ENCODE data around the gene LRRC71.
"Not testable (repeated sequence)": the region's sequence is repeated elsewhere in the genome, so short reads cannot be mapped to it uniquely, and the experiment has no call there.

Gene LRRC71

DNA sequence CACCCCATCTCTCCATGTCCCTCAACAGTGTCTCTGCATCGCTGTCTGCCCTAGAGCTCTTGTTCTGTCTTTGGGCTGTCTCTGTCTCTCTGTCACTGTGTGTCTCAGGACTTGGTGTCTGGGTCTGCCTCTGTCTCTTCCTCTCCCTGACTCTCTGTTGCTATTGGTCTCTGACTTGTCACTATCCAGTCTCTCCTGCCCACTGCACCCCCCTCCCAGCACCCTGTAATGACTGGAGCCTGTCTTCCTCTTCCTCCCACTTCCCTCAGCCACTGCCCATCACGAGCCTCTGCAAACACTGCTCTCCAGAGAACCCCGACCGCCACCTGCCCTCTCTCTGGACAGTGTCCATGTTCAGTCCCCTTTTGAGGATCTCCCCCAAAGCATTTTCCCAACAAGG is 14.8 kb upstream of the LRRC71 start:
- no peak for DNase-seq

DNA sequence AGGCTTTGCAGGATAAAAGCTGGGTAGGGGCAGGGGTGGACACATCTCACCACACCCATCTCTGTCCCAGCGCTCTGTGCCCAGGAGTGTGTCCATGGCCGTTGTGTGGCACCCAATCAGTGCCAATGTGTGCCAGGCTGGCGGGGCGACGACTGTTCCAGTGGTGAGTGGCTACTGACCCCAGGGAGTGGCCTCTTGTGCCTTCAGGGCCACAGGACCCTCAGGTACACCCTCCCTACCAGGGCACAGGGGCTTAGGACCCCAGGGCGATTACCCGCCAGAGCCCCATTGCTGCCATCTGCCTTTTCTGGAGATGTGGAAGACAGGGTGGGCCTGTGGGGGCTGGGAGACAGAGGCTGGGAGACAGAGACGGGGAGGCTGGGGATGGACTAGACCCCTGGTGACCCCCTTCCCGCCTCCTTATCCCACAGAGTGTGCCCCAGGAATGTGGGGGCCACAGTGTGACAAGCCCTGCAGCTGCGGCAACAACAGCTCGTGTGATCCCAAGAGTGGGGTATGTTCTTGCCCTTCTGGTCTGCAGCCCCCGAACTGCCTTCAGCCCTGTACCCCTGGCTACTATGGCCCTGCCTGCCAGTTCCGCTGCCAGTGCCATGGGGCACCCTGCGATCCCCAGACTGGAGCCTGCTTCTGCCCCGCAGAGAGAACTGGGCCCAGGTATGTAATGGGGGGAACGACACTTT is 14.1 kb upstream of the LRRC71 start:
- no peak for DNase-seq

DNA sequence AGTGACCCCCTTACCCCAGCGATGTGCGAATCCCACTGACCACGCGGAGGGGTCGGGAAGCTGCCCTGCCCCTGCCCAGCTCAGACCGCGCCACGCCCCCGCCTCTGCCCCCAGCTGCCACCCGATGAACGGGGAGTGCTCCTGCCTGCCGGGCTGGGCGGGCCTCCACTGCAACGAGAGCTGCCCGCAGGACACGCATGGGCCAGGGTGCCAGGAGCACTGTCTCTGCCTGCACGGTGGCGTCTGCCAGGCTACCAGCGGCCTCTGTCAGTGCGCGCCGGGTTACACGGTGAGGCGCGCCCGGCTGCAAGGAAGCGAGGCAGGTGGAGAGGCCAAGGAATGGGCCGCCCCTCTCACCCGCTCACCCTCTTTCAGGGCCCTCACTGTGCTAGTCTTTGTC is 11.9 kb upstream of the LRRC71 start:
- DNase-seq = no peak

DNA sequence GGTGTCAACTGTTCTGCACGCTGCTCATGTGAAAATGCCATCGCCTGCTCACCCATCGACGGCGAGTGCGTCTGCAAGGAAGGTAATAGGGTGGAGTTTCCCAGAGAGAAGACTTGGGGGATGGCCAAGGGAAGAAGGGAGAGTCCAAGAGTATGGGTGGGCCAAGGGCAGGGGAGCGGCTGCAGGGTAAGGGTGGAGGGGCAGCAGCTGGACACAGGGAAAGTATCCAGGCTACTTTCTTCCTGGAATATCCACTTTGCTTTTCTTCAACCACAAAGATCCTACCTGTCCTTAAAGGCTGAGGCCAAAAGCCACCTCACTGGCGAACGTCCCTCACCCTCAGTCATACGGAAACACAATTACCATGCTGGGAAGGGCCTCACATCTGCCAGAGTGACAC is 11.5 kb upstream of the LRRC71 start:
- DNase-seq = no peak

DNA sequence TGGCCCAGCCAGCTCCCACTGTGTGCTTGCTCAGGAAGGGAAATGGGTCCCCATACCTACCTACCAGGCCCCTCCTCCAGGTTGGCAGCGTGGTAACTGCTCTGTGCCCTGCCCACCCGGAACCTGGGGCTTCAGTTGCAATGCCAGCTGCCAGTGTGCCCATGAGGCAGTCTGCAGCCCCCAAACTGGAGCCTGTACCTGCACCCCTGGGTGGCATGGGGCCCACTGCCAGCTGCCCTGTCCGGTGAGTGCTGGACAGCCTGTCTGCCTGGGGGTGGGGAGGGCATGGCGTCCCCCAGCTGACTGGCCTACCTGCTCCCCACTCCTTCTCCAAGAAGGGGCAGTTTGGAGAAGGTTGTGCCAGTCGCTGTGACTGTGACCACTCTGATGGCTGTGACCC is 10.8 kb upstream of the LRRC71 start:
- DNase-seq = no peak

DNA sequence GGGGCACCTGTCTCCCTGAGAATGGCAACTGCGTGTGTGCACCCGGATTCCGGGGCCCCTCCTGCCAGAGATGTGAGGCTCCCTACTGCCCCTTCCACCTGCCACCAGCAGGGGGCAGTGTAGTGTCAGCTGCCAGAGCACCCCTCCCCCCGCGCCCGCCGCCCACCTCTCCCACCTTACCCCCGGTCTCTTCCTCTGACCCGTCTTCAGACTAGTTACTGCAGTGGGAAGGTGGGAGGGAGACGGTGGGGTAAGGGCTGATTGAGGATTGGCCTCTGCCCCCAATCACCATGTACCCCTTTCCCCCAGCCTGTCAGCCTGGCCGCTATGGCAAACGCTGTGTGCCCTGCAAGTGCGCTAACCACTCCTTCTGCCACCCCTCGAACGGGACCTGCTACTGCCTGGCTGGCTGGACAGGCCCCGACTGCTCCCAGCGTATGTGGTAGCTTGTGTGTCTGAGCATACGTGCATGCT is 10.1 kb upstream of the LRRC71 start:
- no peak for DNase-seq

DNA sequence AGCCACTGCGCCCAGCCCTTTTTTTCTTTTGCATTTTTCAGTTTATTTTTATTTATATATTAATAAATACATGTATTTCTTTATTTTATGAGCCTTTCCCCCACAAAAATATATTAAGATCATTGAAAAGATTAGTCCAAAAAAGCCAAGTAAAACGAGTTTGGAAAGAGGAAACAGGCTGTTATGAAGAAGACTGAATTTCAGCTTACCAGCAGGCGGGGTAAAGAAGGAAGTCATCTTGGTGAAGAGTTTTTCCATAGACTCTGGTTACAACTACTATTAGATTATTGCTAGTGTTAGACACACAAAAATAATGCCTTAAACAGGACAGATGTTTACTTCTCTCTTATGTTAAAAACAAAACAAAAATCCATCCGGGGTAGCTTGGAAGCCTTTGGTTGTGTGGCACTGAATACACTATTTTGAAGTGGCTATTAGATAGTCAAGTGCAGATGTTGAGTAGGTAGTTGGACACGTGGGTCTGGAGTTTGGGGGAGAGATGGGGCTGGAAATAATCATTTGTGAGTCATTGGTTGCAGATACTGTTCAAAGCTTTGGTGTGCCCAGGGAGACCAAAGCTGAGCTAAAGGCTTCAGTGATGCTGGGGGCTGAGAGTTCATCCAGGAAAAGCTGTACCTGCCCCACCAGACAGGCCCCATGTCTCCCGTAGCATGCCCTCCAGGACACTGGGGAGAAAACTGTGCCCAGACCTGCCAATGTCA is 8.7 kb upstream of the LRRC71 start:
- peak; percentile 84 for DNase-seq

DNA sequence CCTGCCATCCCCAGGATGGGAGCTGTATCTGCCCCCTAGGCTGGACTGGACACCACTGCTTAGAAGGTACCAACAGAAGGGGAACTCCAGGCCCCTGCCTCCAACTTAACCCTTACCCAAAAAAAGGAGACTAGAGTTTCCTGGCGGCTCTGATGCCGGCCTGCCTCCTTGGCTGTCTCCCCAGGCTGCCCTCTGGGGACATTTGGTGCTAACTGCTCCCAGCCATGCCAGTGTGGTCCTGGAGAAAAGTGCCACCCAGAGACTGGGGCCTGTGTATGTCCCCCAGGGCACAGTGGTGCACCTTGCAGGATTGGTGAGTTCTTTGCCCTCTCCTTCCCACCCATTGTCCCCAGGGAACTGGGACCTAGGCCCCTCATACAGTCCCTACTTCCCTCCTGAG is 8.1 kb upstream of the LRRC71 start:
- no peak for DNase-seq

DNA sequence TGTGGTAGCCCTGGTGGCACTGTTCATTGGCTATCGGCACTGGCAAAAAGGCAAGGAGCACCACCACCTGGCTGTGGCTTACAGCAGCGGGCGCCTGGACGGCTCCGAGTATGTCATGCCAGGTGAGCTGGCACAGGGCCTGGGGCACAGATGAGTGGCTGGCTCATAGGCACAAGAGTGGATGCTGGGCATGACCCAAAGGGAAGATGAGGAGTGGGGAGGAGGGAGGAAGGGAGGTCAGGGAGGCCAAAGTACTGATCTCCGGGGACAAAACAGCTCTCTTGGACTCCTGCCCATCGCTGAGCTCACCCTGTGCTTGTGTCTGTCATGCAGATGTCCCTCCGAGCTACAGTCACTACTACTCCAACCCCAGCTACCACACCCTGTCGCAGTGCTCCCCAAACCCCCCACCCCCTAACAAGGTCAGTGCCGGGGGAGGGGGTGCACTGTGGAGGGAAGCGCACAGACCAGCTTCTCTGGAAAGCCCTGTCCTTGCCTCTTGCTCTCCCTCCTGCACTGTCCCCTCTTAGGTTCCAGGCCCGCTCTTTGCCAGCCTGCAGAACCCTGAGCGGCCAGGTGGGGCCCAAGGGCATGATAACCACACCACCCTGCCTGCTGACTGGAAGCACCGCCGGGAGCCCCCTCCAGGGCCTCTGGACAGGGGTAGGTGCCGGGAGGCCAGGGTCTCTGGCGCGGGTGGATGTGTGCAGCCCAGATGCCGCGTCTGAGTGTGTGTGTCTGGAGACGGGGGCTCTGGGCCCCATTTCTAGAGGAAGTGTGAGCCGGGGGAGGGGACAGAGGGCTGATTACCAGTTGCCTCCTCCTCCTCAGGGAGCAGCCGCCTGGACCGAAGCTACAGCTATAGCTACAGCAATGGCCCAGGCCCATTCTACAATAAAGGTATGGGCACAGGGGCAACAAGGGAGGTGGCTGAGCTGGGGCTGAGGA is 7.3 kb upstream of the LRRC71 start:
- DNase-seq = peak; percentile 82

DNA sequence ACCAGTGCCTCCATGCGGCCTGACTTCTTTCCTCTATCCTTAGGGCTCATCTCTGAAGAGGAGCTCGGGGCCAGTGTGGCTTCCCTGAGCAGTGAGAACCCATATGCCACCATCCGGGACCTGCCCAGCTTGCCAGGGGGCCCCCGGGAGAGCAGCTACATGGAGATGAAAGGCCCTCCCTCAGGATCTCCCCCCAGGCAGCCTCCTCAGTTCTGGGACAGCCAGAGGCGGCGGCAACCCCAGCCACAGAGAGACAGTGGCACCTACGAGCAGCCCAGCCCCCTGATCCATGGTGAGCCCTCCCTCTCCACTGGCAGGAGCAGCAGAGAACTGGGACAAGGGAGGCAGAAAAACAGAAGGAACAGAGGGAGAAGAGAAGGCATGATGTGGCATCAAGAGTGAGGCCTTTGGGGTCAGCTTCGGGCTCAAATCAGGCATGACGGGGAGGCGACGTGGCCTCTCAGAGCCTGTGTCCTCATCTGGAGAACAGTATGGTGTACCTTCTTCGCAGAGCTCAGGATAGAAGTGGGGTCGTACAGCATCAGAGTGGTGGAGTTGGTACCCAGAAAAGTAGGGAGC is 6.5 kb upstream of the LRRC71 start:
- no peak for DNase-seq

DNA sequence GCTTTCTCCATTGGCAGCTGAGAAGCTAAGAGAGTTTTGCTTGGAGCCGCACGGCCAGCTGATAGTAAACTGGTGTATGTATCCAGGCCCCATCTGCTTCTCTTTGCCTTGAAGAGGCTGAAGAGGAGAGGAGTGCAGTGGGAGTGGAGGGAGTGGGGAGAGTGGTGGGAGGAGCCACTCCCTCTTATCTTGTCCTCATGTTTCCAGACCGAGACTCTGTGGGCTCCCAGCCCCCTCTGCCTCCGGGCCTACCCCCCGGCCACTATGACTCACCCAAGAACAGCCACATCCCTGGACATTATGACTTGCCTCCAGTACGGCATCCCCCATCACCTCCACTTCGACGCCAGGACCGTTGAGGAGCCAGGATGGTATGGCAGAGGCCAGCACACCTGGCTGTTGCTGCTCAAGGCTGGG is 6.0 kb upstream of the LRRC71 start:
- DNase-seq = no peak

DNA sequence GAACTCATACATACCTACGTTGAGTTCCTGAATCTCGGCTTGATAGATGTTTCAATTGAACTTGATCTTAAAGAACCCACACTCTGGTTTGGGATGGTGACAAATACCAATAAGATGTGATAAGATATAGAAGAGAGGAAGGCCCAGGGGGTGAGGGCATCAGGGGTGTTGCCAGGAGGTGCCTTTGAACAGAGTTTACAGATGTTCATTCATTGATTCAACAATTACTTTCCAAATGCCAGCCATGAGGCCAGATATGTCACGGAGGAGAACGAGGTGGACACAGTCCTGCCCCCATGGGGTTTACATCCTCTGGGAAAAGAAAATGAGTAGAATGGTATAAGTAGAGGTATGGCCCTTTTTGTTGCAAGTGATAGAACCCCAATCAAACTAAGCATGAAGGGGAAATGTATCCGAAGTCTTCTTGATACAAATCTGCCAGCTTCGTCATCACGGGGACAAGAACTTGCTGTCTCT is 659 bp downstream of the LRRC71 start:
- no peak for DNase-seq

DNA sequence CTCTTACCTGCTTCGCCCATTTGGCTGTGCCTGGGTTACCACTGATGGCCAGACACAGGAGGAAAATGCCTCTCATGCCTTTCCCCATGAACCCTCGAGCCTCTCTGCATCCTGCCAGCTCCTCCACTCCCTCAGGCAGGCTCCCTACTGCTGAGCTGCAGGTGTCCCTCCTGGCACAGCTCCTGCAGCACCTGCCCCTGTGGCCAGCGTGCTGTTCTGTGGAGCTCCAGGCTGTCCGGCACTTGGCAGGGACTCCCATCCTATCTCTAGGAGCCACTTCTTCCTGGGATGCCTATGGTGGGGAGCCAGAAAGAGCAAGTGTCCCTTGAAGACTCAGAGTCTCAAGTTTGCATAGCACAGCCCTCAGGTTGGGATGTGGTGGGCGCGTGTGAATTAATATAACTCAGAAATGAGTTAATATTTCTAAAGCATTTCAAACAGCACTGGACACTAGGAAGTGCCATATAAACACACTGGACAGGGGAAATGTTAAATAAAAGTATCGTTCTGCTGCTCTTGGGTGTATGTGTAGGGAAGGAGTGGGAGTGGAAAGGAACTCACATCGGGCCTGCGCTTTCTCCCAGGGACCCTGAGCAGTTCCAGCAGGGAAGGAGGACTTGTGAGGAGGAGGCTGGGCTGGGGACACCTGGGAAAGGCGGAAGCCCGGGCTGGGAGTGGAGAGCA is 2.7 kb downstream of the LRRC71 start:
- peak; percentile 47 for DNase-seq

DNA sequence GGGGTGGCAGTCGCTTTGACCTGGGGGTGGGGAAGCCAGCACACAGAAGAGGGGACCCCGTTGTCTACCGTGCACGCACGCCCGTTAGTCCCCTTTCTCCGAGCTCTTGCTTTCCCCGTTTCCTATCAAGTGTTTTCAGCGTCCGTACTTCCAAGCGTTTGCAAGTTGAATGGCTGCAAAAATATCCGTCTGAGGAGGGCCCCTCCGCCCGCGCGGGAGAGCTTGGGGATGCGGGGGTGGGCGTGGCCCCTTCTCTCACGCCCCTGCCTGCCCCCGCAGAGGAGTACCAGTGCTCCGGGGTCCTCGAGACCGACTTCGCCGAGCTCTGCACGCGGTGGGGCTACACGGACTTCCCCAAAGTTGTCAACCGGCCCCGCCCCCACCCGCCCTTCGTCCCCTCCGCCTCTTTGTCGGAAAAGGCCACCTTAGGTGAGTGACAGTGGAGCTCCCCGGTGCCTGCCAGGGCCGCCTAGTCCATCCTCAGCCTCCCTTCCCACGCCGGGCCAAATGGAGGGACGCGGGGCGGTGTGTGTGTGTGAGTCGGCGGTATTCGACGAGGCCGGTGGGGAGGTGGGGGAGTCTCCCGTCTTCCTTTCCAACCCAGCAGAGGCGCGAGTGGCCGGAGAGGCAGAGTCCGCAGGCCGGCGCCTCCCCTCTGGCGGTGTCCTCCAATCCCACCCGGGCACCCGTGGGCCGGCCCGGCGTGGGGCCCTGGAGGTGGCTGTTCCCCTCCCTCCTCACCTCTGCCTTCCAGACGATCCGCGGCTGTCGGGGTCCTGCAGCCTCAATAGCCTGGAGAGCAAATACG is 3.4 kb downstream of the LRRC71 start:
- no peak for DNase-seq

DNA sequence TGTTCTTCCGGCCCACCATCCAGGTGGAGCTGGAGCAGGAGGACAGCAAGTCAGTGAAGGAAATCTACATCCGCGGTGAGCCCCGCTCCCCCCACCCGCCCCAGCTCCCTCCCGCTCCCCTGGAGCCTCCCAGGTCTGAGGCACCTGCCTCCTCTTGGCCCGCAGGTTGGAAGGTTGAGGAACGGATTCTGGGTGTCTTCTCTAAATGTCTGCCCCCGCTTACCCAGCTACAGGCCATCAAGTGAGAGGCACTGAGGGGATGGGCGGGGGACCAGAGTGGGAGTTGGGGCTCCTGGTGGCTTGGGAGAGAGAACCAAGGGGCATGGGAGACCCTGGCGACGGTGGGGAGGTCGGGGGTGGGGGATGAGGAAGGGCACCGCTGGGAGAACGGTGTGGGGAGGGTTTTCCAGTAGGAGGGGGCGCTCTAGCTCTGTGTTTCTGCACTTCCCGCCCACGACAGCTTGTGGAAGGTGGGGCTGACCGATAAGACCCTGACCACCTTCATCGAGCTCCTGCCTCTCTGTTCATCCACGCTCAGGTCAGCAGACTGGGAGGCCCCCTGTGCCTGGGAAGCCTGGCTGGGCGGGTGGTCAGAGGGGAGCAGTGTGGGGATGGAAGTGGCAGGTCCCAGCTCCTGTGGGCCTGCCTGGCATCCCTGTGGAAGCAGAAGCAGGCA is 4.2 kb downstream of the LRRC71 start:
- DNase-seq = no peak

DNA sequence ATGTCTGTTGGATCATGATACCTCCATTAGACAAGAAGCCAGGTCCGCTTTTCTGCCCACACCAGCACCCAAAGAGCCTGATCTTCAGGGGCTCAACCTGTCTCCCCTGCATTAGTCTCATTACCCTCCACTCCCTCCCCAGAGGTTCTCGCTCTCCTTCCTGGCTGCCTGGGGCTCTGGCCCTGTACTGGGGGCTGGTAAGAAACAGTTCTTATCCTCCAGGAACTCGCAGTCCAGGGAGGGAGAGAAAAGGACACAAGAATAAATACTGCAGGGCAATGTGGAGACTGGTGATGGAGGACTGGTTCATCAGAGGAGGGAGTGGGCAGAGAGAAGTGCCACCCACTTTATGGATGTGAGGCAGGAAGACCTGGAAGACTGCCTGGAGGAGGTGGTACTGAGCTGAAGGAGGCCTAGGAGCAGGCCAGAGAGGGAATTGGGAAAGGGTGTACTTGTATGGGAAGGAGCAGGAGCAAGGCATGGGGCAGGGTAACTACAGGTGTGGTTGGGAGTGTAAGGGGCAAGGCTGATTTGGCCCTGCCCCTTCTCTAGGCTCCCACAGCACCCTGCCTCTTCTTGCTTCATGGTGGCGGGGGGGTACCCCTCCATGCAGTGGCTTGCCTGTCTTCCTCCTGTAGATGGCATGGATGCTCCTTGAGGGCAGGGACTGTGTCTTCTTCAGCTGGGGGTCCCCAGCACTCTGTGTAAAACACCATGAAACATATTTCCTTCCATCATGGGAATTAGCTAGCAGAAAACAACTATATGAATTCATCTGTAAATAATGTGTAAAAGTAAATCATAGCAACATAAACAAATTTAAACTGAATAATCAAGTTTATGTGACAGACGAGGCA is 5.0 kb downstream of the LRRC71 start:
- no peak for DNase-seq

DNA sequence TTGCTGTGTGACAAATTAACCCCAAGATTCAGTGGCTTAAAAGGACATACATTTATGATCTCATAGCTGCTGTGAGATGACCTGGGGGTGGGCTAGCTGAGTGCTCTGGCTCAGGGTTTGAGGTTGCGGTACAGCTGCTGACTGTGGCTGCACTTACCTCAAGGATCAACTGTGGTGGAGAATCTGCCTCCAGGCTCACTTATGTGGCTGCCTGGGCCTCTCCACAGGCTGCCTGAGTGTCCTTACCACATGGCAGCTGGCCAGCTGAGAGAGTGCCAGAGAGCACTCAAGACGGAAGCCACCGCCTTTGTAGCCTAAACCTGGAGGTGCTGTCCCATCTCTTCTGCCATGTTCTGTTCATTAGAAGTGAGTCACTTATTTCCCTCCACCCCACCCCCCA is 5.7 kb downstream of the LRRC71 start:
- peak; percentile 78 for DNase-seq

DNA sequence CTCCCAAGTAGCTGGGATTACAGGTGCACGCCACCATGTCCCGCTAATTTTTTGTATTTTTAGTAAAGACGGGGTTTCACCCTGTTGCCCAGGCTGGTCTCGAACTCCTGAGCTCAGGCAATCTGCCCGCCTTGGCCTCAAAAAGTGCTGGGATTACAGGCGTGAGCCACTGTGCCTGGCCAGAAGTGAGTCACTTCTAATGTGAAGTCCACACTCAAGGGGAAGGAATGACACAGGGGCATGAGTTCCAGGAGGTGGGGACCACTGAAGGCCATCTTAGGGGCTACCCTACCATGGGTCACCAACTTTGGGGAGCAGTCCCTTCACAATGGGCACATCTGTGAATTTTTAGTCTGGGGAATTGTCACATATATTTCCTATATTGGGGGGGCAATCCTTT is 6.3 kb downstream of the LRRC71 start:
- not testable (repeated sequence) for DNase-seq

DNA sequence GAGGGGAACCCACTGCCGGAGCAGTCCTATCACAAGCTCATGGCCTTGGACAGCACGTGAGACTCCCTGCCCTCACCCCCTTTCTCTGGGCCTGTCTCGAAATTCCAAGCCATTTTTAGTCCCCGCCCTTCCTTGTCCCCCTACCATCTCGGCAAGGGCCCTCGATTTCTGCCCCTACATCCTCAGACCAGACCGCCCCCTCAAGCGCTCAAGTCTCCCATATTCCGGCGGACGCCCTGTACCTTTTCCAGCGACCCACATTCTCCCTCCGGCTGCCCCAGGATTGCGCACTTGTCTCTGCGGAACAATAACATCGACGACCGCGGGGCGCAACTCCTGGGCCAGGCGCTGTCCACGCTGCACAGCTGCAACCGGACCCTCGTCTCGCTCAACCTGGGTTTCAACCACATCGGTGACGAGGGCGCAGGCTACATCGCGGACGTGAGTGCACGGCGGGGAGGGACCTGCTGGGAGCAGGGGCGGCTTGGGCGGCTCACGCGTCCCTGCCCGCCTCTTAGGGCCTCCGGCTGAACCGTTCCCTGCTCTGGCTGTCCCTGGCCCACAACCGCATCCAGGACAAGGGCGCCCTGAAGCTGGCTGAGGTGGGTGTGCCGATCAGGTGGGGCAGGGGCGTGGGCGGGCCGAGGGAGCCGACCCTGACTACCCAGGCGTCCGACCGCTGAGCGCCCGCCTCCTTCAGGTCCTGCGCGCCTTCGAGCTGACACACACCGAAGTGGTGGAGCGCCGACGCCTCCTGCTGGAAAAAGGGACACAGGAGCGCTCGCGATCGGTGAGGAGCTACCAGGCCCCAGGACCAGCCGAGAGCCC is 7.0 kb downstream of the LRRC71 start:
- peak; percentile 26 for DNase-seq
